HG03469 (cell line): ENCODE measurements around the gene AMIGO1.
A peak's percentile ranks its signal among the peaks of the same experiment; 100 is the strongest.

Experiments
- ATAC-seq: cut with Tn5 transposase; IDR thresholded peaks from one replicate; pipeline ENCODE4 v1.9.1; 2021; ENCODE audit warnings: mild to moderate bottlenecking, moderate library complexity, moderate number of reproducible peaks; ENCODE audit not compliant: unreplicated experiment

The AMIGO1 gene

DNA sequence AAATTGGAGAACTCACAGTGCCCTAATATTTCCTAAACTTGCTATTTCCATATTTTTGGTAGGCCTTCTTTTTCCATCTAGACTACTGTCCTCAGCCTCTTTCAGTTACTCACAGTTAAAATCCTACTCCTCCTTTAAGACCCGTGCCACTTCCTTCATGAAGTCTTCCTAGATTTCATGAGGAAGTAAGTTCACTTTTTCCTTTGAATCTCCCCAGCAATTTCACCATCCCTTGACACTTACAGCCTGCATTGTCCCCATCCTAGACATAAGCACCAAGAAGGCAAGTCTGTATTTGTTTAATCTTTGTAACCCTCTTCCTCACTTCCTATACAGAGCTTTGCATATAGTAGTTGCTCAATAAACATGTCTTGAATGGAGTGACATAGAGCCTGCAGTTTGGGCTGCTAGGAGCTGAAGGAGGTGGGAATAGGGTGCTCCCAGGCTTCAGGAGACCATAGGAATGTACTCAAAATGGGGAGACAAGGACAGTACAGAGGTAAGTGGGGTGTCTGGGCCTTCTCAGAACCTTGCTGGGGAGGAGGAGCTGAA, 24.9 kb upstream of the AMIGO1 start:
- no peak for ATAC-seq

DNA sequence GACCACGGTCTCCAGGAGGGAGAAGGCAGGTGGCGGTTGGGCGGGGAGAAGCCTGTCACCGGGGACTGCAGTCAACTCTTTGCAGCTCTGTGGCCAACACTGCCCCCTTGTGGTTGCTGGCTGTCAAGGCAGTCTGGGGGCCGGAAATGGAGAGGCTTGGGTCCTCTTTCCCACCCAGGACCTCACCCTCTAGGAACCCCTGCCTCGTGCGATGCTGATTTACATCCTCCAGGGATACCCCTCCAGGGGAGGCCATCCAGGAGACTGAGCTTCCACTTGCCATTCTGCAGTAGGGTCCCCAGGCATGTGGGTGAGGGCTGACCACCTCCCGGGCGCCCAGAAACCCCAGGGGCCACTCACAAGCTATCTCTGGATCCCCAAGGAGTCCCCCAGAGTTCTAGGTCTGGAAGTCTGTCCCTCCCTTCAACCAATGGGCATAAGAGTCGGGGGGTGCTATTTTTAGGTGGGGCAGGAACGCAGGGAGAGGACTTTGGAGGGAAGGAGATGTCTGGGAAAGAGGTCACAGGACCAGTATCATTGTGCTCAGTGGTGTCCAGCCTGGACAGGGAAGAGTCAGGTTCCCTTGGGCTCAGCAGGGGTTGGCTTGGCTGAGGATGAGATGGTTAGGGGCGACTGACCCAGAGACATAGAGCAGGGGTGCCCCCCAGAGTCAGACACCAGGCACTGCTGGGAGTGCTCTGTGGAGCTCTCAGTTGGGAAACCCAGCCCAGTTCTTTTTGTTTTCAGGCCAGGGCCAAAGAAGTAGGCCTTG, 23.0 kb upstream of the AMIGO1 start:
- ATAC-seq, result peak; percentile 59

DNA sequence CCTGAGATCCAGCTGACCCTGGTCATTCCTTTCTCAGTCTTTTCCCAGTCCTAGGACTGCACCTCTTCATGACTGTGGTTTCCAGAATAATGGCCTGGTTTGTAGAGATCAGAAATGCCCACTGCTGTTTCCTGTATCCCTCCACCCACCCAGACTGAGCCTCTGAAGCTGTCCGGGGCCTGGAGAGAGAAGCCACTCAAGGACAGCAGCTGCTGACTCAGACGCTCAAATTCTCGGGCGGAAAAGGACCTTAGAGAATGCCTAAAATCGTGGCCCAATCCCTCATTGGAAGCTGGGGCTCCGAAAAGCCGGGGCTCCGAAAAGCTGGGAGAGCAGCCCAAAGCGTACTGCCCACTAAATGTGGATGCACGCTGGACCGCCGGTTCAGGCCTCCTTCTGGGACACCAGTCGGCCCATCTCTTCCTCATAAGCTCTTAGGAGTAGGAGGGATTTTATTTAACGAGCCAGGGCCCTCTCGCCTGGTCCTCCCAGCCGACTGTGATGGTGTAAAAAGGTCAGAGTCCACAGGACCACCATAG, 22.4 kb upstream of the AMIGO1 start:
- ATAC-seq, result no peak

DNA sequence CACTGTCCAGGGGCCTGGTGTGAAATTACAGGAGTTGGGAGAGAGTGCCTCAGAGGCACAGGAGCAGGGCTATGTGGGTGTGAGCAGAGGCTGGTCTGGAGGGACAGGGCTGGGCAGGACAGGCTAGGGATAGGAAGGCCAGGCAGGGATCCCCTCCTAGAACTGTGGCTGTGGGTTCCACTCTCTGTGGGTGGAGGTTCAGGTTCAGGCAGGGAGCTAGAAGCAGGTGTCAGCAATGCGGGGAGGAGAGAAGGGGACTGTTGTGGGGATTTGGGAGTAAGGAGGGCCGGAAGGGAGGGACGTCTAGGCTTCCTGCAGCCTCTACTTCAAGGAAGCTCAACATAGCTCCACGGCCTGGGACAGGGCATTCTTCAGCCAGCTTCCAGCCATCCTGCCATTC, 21.9 kb upstream of the AMIGO1 start:
- no peak for ATAC-seq

- ATAC-seq, result no peak
These were observed 21.0 kb upstream of the AMIGO1 start for GRCh38 chr1:109530457-109531087.

- no peak for ATAC-seq
These were observed 20.4 kb upstream of the AMIGO1 start for GRCh38 chr1:109529881-109530456.

DNA sequence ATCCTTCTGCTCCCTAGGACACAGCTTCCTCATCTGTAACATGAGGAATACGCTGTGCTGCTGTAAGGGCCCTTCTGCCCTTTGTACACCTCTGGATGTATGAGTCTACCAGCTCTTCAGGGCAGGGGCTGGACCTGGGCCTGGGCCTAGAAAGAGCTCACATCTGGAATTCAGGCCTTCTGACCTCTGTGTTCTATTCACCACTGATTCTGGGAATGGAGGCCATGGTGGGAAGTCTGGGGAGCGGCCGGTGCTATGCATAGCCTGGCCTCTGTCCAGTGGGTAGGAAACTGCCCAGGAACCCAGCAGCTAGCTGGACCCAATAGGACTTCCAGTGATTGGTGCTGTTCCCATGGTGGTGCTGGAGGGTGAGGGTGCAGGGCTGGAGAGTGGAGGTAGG, 19.2 kb upstream of the AMIGO1 start:
- no peak for ATAC-seq

DNA sequence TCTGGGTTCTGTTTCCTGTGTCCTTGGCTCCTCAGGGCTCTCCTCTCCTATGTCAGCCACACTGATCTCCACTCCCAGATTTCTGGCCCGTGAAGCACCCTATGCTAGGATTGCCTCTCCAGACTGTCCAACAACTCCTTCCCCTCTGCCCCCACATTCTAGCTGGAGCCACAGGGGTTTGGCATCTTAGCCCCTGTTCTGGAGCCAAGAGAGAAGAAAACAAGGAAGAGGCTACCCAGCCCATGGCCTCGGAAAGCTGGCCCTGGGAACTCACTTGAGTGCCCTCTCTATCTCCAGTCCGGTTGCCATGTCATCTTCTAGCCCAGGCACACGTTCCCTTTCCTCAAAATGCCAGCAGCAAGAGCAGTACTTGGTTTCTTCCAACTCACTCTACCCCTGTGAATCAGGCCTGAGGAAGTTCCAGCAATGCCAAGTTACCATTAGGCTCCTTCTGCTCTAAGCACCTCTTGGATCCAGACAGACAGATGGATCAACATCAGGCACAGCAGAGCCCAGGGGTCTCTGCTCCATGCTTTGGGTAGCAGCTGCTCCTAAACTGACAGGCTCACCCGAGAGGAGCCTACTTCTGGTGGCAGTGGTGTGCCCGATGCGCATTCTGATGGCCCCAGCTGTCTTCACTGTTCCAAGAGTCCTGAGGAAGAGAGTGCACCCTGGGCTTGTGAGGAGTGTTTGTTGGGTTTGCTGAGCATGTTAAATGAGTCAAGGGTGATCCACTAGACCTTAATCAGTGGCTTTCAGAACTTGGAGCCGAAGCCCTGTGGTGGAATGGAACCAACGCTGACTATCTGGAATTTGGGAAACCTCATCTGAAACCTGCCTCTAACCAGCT, 18.5 kb upstream of the AMIGO1 start:
- ATAC-seq, result no peak

DNA sequence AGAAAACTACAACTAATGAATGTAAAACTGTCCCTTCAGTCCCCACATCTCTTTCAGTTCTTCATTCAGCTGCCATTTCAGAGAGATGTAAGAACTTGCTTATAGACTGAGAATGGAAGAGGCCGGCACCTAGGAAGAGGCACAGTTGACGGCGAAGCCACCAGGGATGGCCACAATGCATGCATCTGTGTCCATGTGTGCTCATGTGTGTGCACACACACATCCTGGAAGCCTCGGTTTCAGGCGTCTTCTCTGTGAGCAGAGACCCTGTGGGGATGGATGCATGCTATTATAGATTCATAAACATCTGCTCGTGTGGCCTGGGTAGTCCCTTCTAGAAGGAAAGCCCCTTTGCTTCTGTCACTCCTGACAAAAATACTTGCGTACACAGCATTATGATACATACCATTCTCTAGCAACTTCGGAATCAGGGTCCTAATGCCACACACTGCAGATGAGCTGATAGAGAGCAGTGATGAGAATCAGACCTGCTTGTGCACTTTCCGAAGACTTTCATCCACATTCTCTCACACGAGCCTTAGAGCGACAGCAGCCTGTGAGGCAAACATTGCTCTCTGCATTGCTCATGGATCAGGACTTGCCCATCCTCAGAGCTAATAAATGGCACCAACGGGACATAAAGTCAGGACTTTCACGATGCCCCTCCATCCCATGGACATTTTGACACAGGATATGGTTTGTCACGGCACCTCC, 17.7 kb upstream of the AMIGO1 start:
- no peak for ATAC-seq

- ATAC-seq, result no peak
These were observed 14.2 kb upstream of the AMIGO1 start for GRCh38 chr1:109523706-109524105.

- no peak for ATAC-seq
These were observed 12.5 kb upstream of the AMIGO1 start for GRCh38 chr1:109522026-109522425.

DNA sequence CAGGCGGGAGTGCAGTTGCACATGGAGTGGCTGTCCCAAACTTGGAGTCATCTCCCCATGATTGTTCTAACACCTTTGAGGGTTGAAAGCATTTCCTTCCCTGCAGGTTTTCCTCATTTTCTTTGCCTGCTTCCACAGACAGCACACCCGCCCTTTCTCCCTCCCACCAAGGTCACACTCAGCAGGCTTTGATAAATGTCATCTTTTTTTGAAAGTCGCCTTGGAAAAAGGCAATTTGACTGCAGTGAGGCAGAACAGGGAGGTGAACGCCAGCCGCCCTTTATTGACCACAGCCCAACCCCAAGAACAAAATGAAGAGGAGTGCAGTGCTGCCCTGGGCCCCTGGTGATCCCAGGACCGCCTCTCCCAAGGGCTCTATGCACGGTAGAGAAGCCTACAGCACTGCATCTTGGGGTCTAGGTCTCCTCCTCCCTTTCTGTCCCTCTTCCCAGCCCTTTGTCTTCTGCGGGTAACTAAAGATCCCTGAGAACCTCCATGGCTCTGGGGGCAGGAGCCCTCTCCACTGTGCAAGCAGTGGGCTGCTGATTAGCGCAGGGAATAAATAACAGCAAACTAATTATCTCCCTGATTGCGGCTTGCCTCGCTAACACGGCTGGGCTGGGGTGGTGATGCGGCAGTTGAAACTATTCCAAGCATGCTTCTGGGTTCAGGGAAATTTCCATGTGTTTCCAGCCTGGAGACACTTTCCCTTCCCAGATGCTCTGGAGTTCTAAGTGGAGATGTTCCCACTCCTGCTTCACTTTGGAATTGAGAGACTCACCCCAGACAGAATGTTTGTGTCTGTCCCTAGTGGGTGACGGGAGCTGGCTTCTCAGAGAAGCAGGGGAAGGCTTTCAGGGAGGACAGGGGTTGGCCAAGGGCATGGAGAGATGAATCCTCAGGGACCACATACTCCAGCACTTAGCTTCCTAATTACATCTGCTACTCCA, 11.8 kb upstream of the AMIGO1 start:
- ATAC-seq, result no peak

DNA sequence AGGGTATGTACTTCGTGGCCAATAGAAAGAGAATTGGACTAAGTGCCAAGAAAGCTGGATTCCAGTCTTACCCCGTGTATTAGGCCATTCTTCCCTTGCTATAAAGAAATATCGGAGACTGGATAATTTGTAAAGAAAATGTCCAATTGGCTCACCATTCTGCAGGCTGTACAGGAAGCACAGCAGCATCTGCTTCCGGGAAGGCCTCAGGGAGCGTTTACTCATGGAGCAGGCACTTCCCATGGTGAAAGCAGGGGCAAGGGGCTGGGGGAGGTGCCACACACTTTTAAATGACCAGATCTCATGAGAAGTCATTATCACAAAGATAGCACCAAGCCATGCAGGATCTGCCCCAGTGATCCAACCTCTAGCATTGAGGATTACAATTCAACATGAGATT, 7.8 kb upstream of the AMIGO1 start:
- ATAC-seq, result no peak

GRCh38 chr1:109516872-109517271, 7.3 kb upstream of the AMIGO1 start:
- ATAC-seq, result no peak

GRCh38 chr1:109514846-109515245, 5.3 kb upstream of the AMIGO1 start:
- ATAC-seq, result no peak

- no peak for ATAC-seq
These were observed 3.7 kb upstream of the AMIGO1 start for GRCh38 chr1:109513110-109513710.

- ATAC-seq, result no peak
These were observed 703 bp downstream of the AMIGO1 start for GRCh38 chr1:109508873-109509175.

- no peak for ATAC-seq
These were observed 1.3 kb downstream of the AMIGO1 start for GRCh38 chr1:109508001-109508872.
